Kidney (tissue), 14 donors: ENCODE data around the gene GRIP2. TPM values are rescaled to one million over a fixed set of nuclear protein-coding genes. Genes with fewer than 3 reads are reported as not detected.

Experiments used
- DNase-seq, 5 donors: peaks; one replicate each; pipeline ENCODE4 v3.0.0-alpha.2; 2013 to 2020
- FAIRE-seq: peaks from 2 replicates; lab custom pipeline; 2012; peaks lifted over from hg19 to GRCh38; lab: Jason Lieb, UNC
- H3K27ac ChIP-seq, 2 donors: one replicate each; pipeline ENCODE4 v1.7.0; 2013; ENCODE audit warnings: low read depth in 2 of 2, low read length in 2 of 2, inconsistent platforms in 1 of 2
- H3K27me3 ChIP-seq: one replicate; pipeline ENCODE4 v1.7.1; 2013; ENCODE audit warnings: low read length, inconsistent platforms; ENCODE audit not compliant: control insufficient read depth, insufficient read depth
- H3K36me3 ChIP-seq, 3 donors: one replicate each; pipeline versions ENCODE4 v1.7.0 to v1.7.1; 2013; ENCODE audit warnings: low read length in 3 of 3, control low read depth in 1 of 3, inconsistent platforms in 1 of 3; ENCODE audit not compliant: insufficient read depth in 3 of 3, control insufficient read depth in 2 of 3
- H3K4me1 ChIP-seq, 3 donors: one replicate each; pipeline versions ENCODE4 v1.7.0 to v1.7.1; 2013; ENCODE audit warnings: low read length in 3 of 3, inconsistent platforms in 1 of 3, low read depth in 1 of 3; ENCODE audit not compliant: control insufficient read depth in 2 of 3, insufficient read depth in 2 of 3
- H3K4me3 ChIP-seq, 3 donors: one replicate each; pipeline versions ENCODE4 v1.7.0 to v1.8.1; 2013; ENCODE audit warnings: low read length in 3 of 3, control low read depth in 1 of 3, inconsistent platforms in 1 of 3
- H3K9ac ChIP-seq, 3 donors: one replicate each; pipeline versions ENCODE4 v1.7.0 to v1.7.1; 2013; ENCODE audit warnings: low read length in 3 of 3, control low read depth in 1 of 3, inconsistent platforms in 1 of 3
- H3K9me3 ChIP-seq, 3 donors: one replicate each; pipeline versions ENCODE4 v1.7.0 to v1.7.1; 2013; ENCODE audit warnings: low read length in 3 of 3, control low read depth in 1 of 3, inconsistent platforms in 1 of 3; ENCODE audit not compliant: control insufficient read depth in 2 of 3, insufficient read depth in 1 of 3
- intact Hi-C: fragments of 100-400 bp; cut with DNase I; formaldehyde crosslinking; loops from one replicate; pipeline ENCODE4 v1.11.1; 2022
- polyA plus RNA-seq: library from polyadenylated mRNA; stranded (reverse); fragments of 350-450 nt; fragmentation: Illumina TruSeq; extraction: RNeasy Lipid Tissue Mini Kit (QIAGEN cat#74804); gene quantifications from one replicate; pipeline ENCODE4 v1.2.3, GENCODE V29; 2014; ENCODE audit warnings: low read depth, low replicate concordance; ENCODE audit not compliant: insufficient read depth
- total RNA-seq: library from RNA; stranded (reverse); fragmentation: NEBNext Ultra II Directional; extraction: Animal tissue kit (Norgen Biotek cat#: 25700); gene quantifications from one replicate; pipeline ENCODE4 v1.2.1, GENCODE V29; 2021
- TF ChIP-seq, protein P1 (sequence below): IDR thresholded peaks from 3 replicates; pipeline ENCODE4 v1.5.1; 2012; ENCODE audit warnings: mild to moderate bottlenecking, moderate library complexity, borderline replicate concordance; ENCODE audit not compliant: insufficient read depth; ENCODE audit errors: extremely low read depth
- donor health status: control.
- donor health status: control.
- donor health status: control.
- donor health status: control.
- donor health status: control.
- donor health status: DM: yes; HTN: yes; CAD: no.
- donor health status: Normal renal cell carcinoma (clear cell type).

The GRIP2 gene
- total and polyA plus RNA-seq, 2 donors from 2014 or later = 3.0 to 3.2 TPM

DNA sequence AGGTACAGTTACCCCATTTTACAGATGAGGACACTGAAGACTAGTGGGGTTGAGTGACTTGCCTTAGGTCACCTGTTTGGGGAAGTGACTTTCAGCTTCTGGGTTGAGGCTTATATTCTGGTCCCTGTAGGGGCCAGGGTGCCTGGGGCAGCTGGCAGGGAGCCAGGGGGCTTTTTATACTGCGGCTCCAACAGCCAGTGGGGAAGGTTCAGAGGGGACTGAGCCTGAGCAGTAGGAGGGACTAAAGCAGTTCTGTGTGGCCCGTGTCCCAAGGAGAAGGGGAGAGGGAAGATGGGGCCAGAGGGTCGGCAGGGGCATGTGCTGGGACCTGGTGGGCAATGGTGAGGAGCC is 100.0 kb downstream of the GRIP2 start:
- TF ChIP-seq, protein P1, sequence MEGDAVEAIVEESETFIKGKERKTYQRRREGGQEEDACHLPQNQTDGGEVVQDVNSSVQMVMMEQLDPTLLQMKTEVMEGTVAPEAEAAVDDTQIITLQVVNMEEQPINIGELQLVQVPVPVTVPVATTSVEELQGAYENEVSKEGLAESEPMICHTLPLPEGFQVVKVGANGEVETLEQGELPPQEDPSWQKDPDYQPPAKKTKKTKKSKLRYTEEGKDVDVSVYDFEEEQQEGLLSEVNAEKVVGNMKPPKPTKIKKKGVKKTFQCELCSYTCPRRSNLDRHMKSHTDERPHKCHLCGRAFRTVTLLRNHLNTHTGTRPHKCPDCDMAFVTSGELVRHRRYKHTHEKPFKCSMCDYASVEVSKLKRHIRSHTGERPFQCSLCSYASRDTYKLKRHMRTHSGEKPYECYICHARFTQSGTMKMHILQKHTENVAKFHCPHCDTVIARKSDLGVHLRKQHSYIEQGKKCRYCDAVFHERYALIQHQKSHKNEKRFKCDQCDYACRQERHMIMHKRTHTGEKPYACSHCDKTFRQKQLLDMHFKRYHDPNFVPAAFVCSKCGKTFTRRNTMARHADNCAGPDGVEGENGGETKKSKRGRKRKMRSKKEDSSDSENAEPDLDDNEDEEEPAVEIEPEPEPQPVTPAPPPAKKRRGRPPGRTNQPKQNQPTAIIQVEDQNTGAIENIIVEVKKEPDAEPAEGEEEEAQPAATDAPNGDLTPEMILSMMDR = no peak
- DNase-seq = no peak
- Histone ChIP-seq H3K27me3 (no peaks in the 10 kb centered on the region), H3K4me3 (no peak overlapping the region), H3K36me3 (peaks cover 0 to 4% (median 0%) of the 10 kb centered on the region in 3 donors), H3K9ac (no peak overlapping the region), H3K9me3 (no peaks in the 10 kb centered on the region), H3K4me1 (peaks cover 10 to 32% (median 27%) of the 10 kb centered on the region in 3 donors), H3K27ac (no peak overlapping the region)
- intact Hi-C loops = no loop called here
- no peak for FAIRE-seq

DNA sequence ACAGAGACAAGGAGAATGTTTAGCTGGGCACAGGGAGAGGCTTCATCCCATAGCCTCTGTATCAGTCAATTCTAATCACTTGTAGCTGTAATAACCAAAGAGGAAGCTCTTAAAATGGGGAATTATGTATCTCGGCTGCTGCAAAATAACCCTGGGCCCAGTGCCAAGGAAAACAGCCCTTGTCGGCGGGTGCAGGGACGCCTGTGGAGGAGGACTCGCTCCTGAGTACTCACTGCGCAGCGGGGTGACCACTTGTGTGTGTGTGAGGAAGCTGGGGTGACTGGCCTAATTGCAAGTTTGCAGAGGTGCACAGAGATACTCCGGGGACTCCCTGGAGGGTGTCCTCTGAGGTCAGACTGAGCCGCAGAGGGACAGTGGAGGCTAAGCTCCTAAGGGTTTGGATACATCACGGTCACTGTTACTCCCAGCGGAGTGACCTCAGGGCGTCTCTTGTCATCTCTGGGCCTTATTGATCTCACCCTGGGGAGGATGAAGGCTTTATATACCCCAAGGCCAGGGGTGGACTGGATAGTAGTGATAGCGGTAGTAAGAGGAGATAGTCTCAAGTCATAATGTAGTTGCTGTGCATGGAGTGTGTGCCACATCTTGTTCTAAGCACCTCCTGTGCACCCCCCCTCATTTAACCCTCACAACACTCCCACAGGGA is 100.5 kb downstream of the GRIP2 start:
- FAIRE-seq = no peak
- no peak overlapping the region for H3K27ac ChIP-seq
- no peak overlapping the region for H3K4me3 ChIP-seq
- DNase-seq = peak in 4 of 5 donors; percentile 58 to 91 (median 74)
- H3K36me3 ChIP-seq = peaks cover 0 to 4% (median 0%) of the 10 kb centered on the region in 3 donors
- H3K9me3 ChIP-seq = no peaks in the 10 kb centered on the region
- peaks cover 10 to 38% (median 32%) of the 10 kb centered on the region in 3 donors for H3K4me1 ChIP-seq
- H3K9ac ChIP-seq = no peak overlapping the region
- TF ChIP-seq, protein P1 = no peak
- intact Hi-C loops = no loop called here
- H3K27me3 ChIP-seq = no peaks in the 10 kb centered on the region

Other genes with a start within 250 kb of the GRIP2 start
- 64.0 TPM for gene SLC6A6, start 137.7 kb downstream of the GRIP2 start, total RNA-seq
- gene SLC6A6, start 137.7 kb downstream of the GRIP2 start, polyA plus RNA-seq = 7.1 TPM
- 24.7 TPM for gene CCDC174, start 111.4 kb upstream of the GRIP2 start, total RNA-seq
- gene CCDC174, start 111.4 kb upstream of the GRIP2 start, polyA plus RNA-seq = 21.9 TPM
- 0.16 TPM for gene C3orf20, start 134.8 kb upstream of the GRIP2 start, total RNA-seq
- not detected for gene C3orf20, start 134.8 kb upstream of the GRIP2 start, polyA plus RNA-seq